Measurements from ENCODE around the gene BANF2. TPM values are rescaled to one million over a fixed set of nuclear protein-coding genes. Genes with fewer than 3 reads are reported as not detected.

The BANF2 gene
- total RNA-seq, 1 experiment from 2014 or later: not detected

DNA sequence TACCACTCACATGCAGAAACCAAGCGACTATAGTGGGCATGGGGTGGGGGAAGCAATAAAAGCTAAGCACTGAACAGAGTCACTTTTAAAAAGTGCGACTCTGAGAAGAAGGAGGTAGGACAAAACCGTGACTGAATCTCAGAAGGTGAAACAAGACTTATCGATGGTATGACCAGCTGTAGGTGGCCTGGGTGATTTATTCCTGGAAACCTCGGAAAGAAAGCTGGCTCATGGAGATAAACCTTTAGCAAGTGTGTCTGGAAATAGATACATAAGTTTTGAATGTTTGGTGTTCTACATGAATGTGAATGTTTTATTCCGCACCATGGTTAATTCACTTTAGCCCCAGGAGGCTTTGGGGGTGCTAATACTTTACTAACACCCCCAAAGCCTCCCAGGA lies 43.9 kb downstream of the BANF2 start:
- Mint-ChIP-seq H3K27ac (ENCODE audit: unreplicated experiment) (no peak overlapping the region), H3K4me1 (ENCODE audit: low read depth, unreplicated experiment) (no peaks in the 10 kb centered on the region), H3K4me3 (ENCODE audit: low read depth, unreplicated experiment) (no peak overlapping the region), H3K27me3 (ENCODE audit: unreplicated experiment) (no peaks in the 10 kb centered on the region), H3K9me3 (ENCODE audit: low read depth, unreplicated experiment) (no peaks in the 10 kb centered on the region), H3K36me3 (ENCODE audit: insufficient read depth, unreplicated experiment) (no peaks in the 10 kb centered on the region)
- BruUV-seq (replicated peaks): no TSS peak
- CTCF ChIA-PET: no interaction called here
- intact Hi-C loops (cut with micrococcal nuclease; ENCODE audit: unreplicated experiment): no loop called here
- DNase-seq: no peak
- TF ChIP-seq CTCF (IDR thresholded peaks at IDR 0.05; ENCODE audit: unreplicated experiment): no peak

DNA sequence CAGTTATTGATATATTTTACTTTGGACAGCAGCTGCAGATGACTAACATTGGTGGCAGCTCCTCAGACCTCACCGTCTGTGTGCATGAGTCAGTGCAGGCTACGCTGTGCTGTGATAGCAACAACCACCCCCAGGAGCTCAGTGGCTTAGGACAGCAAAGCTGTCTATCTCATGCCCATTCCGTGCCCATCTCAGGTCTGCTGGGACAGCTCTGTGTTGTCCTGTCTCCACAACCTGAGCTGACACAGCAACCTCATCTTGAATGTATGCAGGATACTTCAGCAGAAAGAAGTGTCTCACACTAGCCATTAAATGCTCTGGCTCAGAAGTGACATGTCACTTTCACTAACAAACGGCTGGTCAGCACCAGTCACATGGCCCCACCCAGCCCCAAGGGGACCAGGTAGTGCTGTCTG lies 47.7 kb downstream of the BANF2 start:
- H3K9me3 Mint-ChIP-seq (ENCODE audit: low read depth, unreplicated experiment): no peaks in the 10 kb centered on the region
- CTCF ChIA-PET: no interaction called here
- intact Hi-C loops (cut with micrococcal nuclease; ENCODE audit: unreplicated experiment): no loop called here
- no TSS peak for BruUV-seq (replicated peaks)
- no peaks in the 10 kb centered on the region for H3K36me3 Mint-ChIP-seq (ENCODE audit: insufficient read depth, unreplicated experiment)
- H3K4me3 Mint-ChIP-seq (ENCODE audit: low read depth, unreplicated experiment): no peak overlapping the region
- H3K27me3 Mint-ChIP-seq (ENCODE audit: unreplicated experiment): no peaks in the 10 kb centered on the region
- H3K27ac Mint-ChIP-seq (ENCODE audit: unreplicated experiment): no peak overlapping the region
- peak; percentile 5 for DNase-seq
- no peak for TF ChIP-seq CTCF (IDR thresholded peaks at IDR 0.05; ENCODE audit: unreplicated experiment)
- no peaks in the 10 kb centered on the region for H3K4me1 Mint-ChIP-seq (ENCODE audit: low read depth, unreplicated experiment)

DNA sequence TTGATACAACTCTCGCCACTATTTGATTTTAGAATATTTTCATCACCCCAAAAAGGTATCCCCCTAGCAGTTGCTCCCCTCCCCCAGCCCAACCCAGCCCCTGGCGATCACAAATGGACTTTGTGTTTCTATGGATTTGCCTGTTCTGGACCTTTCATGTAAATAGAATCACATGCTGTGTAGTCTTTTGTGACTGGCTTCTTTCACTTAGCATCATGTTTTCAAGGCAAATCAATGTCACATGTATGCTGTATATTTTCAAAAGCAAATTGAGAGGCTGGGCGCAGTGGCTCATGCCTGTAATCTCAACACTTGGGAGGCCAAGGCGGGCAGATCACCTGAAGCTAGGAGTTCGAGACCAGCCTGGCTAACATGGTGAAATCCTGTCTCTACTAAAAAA lies 48.5 kb downstream of the BANF2 start:
- H3K9me3 Mint-ChIP-seq (ENCODE audit: low read depth, unreplicated experiment): no peaks in the 10 kb centered on the region
- CTCF ChIA-PET: no interaction called here

GRCh38 chr20:17749626-17749977 lies 49.8 kb downstream of the BANF2 start:
- DNase-seq: no peak
- H3K27ac Mint-ChIP-seq (ENCODE audit: unreplicated experiment): no peak overlapping the region
- intact Hi-C loops (cut with micrococcal nuclease; ENCODE audit: unreplicated experiment): no loop called here
- CTCF ChIA-PET: interaction anchor here (0.7 kb wide), 1 partner anchor 124 kb away, joined by 3 read pairs; no protein-coding TSS in a partner anchor
- no TSS peak for BruUV-seq (replicated peaks)
- H3K4me1 Mint-ChIP-seq (ENCODE audit: low read depth, unreplicated experiment): no peaks in the 10 kb centered on the region
- TF ChIP-seq CTCF (IDR thresholded peaks at IDR 0.05; ENCODE audit: unreplicated experiment): no peak
- H3K36me3 Mint-ChIP-seq (ENCODE audit: insufficient read depth, unreplicated experiment): no peaks in the 10 kb centered on the region
- H3K27me3 Mint-ChIP-seq (ENCODE audit: unreplicated experiment): peaks cover 15% of the 10 kb centered on the region
- H3K9me3 Mint-ChIP-seq (ENCODE audit: low read depth, unreplicated experiment): no peaks in the 10 kb centered on the region
- no peak overlapping the region for H3K4me3 Mint-ChIP-seq (ENCODE audit: low read depth, unreplicated experiment)

More for the DNA sequence above, 48.5 kb downstream of the BANF2 start:
- Mint-ChIP-seq H3K27me3 (ENCODE audit: unreplicated experiment) (peaks cover 3% of the 10 kb centered on the region), H3K4me3 (ENCODE audit: low read depth, unreplicated experiment) (no peak overlapping the region), H3K36me3 (ENCODE audit: insufficient read depth, unreplicated experiment) (no peaks in the 10 kb centered on the region), H3K27ac (ENCODE audit: unreplicated experiment) (no peak overlapping the region), H3K4me1 (ENCODE audit: low read depth, unreplicated experiment) (no peaks in the 10 kb centered on the region)
- no peak for TF ChIP-seq CTCF (IDR thresholded peaks at IDR 0.05; ENCODE audit: unreplicated experiment)
- intact Hi-C loops (cut with micrococcal nuclease; ENCODE audit: unreplicated experiment): no loop called here
- BruUV-seq (replicated peaks): no TSS peak
- DNase-seq: no peak

Data from Calu3 (cell line).